HG03457 (cell line): ENCODE measurements around the gene IFITM10.
"Not testable (repeated sequence)": the region's sequence is repeated elsewhere in the genome, so short reads cannot be mapped to it uniquely, and the experiment has no call there.

ENCODE experiments used
- ATAC-seq: cut with Tn5 transposase; IDR thresholded peaks from one replicate; pipeline ENCODE4 v1.9.1; 2021; ENCODE audit warnings: moderate number of reproducible peaks; ENCODE audit not compliant: unreplicated experiment

IFITM10 gene

GRCh38 chr11:1693327-1694063 is 56.9 kb downstream of the IFITM10 start:
- ATAC-seq = no peak

DNA sequence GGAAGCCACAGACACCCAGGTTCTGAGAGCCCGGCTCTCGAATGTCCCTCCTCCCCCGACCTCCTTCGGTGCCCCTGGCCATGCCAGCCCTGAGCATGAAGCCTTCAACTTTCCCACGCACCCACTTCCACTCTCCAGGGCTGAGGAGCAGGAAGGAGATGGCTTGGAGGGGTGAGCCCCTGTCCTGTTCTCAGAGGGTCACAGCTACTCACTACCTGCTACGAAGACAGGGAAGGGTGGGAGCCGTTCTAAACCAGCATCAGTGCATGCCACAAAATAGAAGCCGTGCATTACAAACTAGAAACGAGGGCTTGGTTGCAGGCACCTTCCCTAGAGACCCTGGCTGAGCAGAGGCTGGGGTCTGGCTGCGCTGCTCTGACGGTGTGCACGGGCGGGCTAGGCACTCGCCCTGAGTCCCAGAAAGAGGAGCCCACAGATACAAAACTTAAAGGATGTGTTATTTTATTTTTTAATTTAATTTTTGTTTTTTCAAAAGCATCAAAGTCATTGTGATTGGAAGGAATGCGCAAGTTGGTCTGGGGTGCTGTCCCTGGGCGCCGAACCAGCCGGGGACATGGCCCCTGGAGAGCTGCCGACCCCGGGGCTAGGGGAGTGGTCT is 57.6 kb downstream of the IFITM10 start:
- ATAC-seq = no peak

DNA sequence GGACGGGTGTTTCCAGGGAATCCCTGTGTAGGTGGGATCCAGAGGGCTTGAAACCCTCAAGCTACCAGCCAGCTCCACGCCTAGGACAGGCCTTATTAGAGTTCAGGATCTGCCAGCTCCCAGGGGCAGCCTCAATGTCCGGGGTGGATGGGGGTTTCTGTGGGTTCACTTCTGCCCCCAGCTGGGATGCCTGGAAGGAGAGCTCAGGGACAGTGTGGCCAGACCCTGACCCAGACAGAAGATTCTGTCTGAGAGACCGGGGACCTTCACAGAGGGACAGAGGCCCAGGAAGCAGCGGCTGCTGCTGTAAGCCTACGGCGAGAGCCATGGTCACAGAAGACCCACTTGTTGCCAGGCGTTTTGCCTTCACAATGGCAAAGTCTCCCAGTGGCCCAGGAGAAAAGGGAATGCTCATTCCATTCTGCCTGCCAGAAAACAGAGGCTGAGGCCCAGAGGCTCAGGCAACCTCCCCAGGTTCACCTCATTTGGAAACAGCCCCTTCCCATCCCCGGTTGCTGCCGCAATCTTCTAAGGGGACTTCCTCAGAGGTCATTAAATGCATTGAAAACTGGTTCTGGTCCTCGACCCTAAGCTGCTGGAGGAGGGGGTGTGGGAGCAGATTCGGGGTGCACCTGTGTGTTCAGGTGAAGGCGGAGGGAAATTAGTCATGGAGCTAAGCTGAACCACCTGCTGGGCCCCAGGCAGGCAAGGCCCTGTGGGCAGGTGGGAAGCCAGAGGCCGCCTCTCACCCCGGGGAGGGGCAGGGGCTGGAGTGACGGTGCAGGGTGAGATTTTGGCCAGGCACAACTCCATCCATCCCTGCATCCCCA is 58.3 kb downstream of the IFITM10 start:
- no peak for ATAC-seq

DNA sequence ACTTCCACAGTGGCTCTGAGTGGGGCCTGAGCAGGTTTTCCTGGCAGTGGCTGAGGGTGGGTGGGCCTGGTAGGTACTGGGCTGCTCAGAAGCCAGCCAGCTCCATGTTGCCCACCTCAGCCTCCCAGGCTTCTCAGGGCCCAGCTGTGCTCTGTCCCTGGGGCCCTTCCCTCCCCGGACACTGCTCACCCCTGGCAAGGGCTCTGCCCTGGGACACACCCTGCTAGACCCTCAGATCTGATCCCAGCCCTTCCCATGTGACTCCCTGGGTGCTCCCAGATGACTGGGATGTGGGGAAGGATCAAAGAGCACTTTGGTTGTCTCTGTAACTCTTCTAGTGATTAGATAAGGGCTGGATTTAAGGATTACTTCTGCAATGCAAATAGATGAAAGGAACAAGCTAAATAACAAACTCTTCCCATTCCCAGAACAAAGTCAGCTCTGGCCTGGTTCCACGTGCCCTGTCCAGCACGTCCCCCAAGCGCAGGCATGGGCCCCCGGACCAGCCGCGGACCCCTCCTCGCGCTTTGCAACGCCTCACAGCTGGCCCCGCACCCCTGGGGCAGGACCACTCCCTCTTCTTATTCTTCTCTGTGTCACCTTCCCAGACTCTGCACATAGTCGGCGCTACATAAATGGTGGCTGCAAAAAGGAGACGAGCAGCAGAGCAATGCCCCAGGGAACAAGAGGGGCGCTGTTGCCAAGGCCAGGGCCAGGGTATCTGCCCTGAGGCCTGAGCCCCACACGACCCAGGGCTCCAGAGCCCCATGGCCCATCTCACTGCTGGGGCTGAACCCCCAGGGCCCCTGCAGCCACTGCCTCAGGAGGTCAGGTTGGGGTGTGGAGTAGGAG is 59.1 kb downstream of the IFITM10 start:
- ATAC-seq = no peak

- ATAC-seq = no peak
Observed at GRCh38 chr11:1690167-1691025, 60.0 kb downstream of the IFITM10 start.

DNA sequence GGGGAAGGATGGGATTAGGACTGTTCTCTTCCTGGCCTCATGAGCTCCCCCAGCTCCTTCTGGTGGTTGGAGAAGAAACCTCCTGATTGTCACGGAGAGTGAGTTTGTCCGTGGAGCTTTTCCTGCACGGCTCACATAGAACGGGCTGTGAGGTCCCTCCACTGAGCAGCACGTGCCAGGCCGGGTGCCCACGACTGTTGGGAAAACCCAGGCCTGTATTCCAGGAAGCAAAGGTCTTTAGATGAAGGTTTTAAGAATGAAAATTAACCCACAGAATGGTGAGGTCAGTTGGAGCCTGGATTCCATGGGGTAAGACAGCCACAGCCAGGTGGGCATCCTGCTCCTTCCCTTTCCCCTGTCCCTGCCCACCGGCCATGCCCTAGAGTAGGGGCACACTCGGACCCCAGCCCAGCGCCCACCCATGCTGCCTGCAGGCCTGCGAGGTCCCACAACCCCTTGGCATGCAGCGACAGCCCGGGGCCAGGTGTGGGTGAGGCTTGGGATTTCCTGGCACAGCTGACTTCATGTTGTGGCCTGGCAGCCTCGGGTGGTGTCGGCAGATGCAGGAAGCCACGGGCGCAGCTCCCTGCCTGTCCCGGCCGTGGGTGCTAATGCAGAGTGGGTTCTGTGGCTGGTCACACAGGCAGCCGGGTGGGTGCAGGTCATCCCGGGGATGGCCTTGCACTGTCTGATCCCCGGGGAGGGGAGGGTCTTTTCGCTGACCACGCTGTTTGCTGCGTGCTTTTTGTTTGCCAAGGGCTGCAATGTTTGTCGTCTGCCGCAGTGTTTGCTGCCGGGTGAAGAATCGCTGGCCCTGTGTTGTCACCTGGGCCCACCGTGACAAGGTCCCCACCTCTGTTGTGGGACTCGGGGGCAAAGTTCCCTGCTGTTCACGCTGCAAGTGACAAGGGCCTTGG is 60.9 kb downstream of the IFITM10 start:
- not testable (repeated sequence) for ATAC-seq

GRCh38 chr11:1688336-1688947 is 62.0 kb downstream of the IFITM10 start:
- ATAC-seq = not testable (repeated sequence)

GRCh38 chr11:1686220-1686619 is 64.2 kb downstream of the IFITM10 start:
- ATAC-seq = not testable (repeated sequence)

- not testable (repeated sequence) for ATAC-seq
Observed at GRCh38 chr11:1684886-1685874, 65.2 kb downstream of the IFITM10 start.

- ATAC-seq = not testable (repeated sequence)
Observed at GRCh38 chr11:1683904-1684572, 66.4 kb downstream of the IFITM10 start.

DNA sequence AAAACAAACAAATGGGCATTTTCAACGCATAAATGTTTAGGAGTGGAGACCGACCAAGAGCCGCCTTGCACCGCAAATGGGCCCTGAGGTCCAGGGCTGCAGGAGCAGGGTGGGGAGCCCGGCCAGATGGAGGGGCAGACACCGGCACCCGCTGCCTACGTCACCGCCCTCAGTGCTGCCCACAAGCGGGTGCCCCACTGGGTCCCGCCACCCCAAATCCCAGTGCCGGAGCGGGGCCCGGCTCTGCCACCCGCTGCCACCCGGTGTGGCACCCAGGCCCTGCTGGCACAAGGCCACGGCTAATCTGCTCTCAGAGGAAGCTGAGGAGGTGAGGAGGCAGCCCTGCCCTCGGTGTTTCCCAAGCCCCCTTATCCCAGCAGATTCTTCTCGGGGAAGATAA is 67.2 kb downstream of the IFITM10 start:
- not testable (repeated sequence) for ATAC-seq
